ENCODE results near the gene FBXW8.

FBXW8 gene

DNA sequence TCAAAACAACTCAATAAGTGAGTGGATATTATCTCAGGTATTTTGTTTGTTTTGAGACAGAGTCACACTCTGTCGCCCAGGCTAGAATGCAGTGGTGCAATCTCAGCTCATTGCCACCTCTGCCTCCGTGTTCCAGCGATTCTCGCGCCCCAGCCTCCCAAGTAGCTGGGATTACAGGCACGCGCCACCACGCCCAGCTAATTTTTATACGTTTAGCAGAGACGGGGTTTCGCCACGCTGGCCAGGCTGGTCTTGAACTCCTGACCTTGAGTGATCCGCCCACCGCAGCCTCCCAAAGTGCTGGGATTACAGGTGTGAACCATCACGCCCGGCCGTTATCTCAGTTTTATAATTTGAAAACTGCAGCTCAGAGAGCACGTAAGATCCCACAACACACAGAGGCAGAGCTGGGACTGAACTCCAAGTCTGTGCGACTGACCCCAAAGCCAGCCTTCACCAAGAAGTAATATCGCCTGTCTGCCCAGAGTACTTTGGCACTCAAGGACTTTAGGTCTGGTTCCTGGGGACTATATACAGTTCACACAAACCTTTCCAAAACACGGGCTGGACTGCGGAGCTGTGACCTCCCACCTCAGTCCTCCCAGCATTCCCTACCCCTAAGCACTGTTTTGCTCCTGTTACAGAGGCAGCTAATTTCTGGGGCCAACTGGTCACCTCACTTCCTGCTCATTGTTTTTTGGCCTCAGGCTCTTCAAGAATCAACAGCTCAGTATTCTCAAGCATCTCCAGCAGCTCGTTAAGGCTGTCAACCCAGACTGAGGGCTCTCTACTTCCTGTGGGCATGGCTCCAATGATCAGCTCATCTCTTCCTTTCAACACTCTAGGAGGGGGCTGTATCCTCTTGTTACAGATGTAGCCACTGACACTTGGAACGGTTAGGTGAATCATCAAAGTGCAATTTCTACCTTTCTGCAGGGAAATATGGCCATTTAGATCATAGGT lies 165.9 kb downstream of the FBXW8 start:
- no peak for DNase-seq (ENCODE audit: low read depth, low spot score)

DNA sequence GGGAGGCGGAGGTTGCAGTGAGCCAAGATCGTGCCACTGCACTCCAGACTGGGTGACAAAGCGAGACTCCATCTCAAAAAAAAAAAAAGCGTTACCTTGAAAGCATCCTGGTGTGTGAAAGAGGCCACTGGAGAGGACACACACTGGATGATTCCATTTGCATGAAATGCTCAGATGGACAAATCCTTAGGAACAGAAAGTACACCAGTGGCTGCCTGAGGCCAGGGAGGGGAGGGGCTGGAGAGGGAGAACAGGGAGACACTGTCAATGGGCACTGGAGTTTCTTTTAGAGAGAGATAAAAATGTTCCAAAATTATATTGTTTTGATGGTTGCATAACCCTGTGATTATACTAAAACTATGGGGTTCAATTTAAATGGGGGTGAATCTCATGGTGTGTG lies 168.7 kb downstream of the FBXW8 start:
- no peak for DNase-seq (ENCODE audit: low read depth, low spot score)

- no peak for DNase-seq (ENCODE audit: low read depth, low spot score)
These were observed 170.0 kb downstream of the FBXW8 start for GRCh38 chr12:117080661-117081144.

Measured in astrocyte of the hippocampus (primary cell).